Ishikawa (cell line): ENCODE results near the gene IRAK4.

ENCODE experiments used
- CEBPB ChIP-seq: IDR thresholded peaks from 2 replicates; pipeline ENCODE4 v1.6.1; 2012
- CREB1 ChIP-seq: IDR thresholded peaks from 2 replicates; pipeline ENCODE4 v1.6.1; 2012; ENCODE audit warnings: low read depth
- EGR1 ChIP-seq: IDR thresholded peaks from 2 replicates; pipeline ENCODE4 v1.6.1; 2012
- EP300 ChIP-seq: IDR thresholded peaks from 2 replicates; pipeline ENCODE4 v1.6.1; 2012; ENCODE audit warnings: borderline replicate concordance
- FOXM1 ChIP-seq: IDR thresholded peaks from 2 replicates; pipeline ENCODE4 v1.6.1; 2012; ENCODE audit warnings: low read depth, borderline replicate concordance
- NFIC ChIP-seq: IDR thresholded peaks from 2 replicates; pipeline ENCODE4 v1.6.1; 2012
- RAD21 ChIP-seq: IDR thresholded peaks from 2 replicates; pipeline ENCODE4 v1.6.1; 2012; ENCODE audit warnings: low read depth
- TAF1 ChIP-seq: IDR thresholded peaks from 2 replicates; pipeline ENCODE4 v1.6.1; 2012; ENCODE audit warnings: low read depth, mild to moderate bottlenecking
- TCF12 ChIP-seq: IDR thresholded peaks from 2 replicates; pipeline ENCODE4 v1.6.1; 2012; ENCODE audit warnings: low read depth
- TEAD4 ChIP-seq: IDR thresholded peaks from 2 replicates; pipeline ENCODE4 v1.6.1; 2012
- YY1 ChIP-seq: IDR thresholded peaks from 2 replicates; pipeline ENCODE4 v1.6.1; 2012; ENCODE audit warnings: low read depth
- ZBTB7A ChIP-seq: IDR thresholded peaks from 2 replicates; pipeline ENCODE4 v1.6.1; 2012; ENCODE audit warnings: low read depth
- TF ChIP-seq, protein P1 (sequence below): IDR thresholded peaks from 2 replicates; pipeline ENCODE4 v1.6.1; 2012; ENCODE audit warnings: low read depth, mild to moderate bottlenecking
- TF ChIP-seq, protein P2 (sequence below): IDR thresholded peaks from 2 replicates; pipeline ENCODE4 v1.6.1; 2012
- TF ChIP-seq, protein P3 (sequence below): IDR thresholded peaks from 2 replicates; pipeline ENCODE4 v1.6.1; 2012

Gene IRAK4

DNA sequence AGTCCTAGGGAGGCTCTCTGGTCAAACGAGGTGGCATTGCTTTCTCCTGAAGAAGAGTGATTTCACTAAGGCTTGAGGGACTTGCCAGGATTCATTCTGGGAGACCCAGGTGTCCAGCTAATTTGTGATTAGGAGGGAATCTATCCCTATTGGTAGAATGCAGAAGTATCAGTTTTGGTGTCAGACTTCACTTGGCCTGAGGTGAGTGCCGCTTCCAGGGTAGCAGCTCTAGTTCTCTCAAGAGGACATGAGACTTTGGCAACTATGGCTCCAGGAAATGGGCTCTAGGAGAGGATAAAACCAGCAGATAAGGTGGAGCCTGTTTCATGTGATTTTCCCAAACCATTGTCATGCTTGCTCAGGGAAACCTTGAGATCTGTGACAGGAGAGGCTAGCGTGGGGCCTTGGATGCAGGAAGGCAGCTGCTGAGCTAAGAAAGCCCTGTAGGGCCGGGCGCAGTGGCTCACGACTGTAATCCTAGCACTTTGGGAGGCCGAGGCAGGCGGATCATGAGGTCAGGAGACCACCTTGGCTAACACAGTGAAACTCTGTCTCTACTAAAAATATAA is 65.5 kb downstream of the IRAK4 start:
- TF ChIP-seq TCF12: no peak
- TF ChIP-seq, protein P1, sequence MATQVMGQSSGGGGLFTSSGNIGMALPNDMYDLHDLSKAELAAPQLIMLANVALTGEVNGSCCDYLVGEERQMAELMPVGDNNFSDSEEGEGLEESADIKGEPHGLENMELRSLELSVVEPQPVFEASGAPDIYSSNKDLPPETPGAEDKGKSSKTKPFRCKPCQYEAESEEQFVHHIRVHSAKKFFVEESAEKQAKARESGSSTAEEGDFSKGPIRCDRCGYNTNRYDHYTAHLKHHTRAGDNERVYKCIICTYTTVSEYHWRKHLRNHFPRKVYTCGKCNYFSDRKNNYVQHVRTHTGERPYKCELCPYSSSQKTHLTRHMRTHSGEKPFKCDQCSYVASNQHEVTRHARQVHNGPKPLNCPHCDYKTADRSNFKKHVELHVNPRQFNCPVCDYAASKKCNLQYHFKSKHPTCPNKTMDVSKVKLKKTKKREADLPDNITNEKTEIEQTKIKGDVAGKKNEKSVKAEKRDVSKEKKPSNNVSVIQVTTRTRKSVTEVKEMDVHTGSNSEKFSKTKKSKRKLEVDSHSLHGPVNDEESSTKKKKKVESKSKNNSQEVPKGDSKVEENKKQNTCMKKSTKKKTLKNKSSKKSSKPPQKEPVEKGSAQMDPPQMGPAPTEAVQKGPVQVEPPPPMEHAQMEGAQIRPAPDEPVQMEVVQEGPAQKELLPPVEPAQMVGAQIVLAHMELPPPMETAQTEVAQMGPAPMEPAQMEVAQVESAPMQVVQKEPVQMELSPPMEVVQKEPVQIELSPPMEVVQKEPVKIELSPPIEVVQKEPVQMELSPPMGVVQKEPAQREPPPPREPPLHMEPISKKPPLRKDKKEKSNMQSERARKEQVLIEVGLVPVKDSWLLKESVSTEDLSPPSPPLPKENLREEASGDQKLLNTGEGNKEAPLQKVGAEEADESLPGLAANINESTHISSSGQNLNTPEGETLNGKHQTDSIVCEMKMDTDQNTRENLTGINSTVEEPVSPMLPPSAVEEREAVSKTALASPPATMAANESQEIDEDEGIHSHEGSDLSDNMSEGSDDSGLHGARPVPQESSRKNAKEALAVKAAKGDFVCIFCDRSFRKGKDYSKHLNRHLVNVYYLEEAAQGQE: no peak
- TF ChIP-seq NFIC: no peak
- no peak for TF ChIP-seq FOXM1
- no peak for TF ChIP-seq ZBTB7A
- TF ChIP-seq EP300: no peak
- TF ChIP-seq YY1: no peak
- TF ChIP-seq, protein P2, sequence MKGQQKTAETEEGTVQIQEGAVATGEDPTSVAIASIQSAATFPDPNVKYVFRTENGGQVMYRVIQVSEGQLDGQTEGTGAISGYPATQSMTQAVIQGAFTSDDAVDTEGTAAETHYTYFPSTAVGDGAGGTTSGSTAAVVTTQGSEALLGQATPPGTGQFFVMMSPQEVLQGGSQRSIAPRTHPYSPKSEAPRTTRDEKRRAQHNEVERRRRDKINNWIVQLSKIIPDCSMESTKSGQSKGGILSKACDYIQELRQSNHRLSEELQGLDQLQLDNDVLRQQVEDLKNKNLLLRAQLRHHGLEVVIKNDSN: no peak
- TF ChIP-seq CEBPB: no peak
- TF ChIP-seq, protein P3, sequence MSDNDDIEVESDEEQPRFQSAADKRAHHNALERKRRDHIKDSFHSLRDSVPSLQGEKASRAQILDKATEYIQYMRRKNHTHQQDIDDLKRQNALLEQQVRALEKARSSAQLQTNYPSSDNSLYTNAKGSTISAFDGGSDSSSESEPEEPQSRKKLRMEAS: no peak
- no peak for TF ChIP-seq EGR1
- no peak for TF ChIP-seq TAF1
- no peak for TF ChIP-seq RAD21
- TF ChIP-seq CREB1: no peak
- no peak for TF ChIP-seq TEAD4

DNA sequence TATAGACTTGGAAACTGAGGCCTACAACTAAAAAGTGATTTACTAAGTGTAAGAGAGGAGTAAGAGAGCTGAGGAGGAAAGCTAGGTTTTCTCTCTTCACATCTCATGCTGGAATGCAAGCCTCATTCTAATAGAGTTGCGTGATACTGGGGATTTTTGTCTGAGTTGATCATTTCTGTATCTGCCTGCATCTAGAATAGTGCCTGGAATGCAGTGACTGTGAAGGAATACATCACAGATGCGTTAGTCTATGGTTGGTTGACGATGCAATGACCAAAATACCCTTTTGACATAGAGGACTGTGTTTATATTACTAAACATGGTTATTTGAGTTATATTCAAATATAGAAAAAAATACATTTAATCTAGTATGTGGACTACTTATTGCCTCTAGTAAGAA is 67.9 kb downstream of the IRAK4 start:
- no peak for TF ChIP-seq FOXM1
- no peak for TF ChIP-seq NFIC
- TF ChIP-seq RAD21: no peak
- no peak for TF ChIP-seq EGR1
- no peak for TF ChIP-seq TCF12
- no peak for TF ChIP-seq EP300
- TF ChIP-seq TAF1: no peak
- TF ChIP-seq, protein P2: no peak
- no peak for TF ChIP-seq CEBPB
- TF ChIP-seq TEAD4: no peak

DNA sequence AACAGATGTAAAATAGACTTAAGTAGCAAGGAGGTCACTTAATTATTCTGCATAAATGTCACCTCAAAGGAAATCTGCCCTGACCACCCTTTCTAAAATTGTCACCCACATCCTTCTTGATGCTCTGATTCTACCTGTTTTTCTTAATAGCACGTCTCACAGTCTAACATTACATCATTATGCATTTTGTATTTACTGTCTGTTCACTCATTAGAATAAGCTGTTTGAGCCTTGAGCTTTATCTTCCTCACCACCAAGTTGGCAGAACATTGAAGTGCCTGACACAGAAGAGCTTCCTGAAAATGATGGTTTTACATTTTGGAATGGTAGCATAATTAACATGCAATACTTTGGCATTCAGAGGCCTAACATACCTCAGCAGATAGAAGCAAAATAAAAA is 68.3 kb downstream of the IRAK4 start:
- TF ChIP-seq TEAD4 (no peak), CEBPB (no peak), EGR1 (no peak), YY1 (no peak), EP300 (no peak), TAF1 (no peak), CREB1 (no peak)
- TF ChIP-seq, protein P1: no peak

DNA sequence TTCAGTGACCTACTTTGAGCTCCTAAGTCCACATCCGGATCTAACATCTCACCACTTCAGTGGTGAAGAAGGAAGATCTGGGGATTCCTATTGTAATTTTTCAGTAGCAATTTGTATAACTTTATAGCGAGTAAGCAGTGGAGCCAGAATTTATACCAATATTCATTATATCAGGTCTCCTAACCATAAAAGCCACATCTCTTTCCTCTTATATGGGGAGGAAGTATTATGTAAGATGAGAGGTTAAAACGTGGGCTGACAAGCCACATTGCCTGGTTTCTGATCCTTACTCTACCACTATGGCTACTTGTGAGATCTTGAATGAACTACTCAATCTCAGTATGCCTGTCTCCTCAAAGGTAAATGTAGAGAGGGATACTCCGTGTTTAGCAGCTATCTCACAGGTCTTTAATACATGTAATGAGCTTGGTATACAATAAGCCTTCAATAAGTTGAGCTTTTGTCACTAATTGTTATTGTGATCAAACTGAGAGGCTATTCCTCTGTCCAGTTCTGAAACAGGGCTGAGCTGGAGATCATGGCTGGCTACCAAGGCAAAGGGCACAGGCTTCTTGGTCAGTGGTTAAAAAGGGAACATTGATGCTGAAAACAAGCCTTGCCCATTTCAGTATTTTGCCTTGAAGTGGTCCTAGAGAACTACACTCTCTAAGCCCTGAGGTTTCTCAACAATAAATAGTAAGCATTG is 73.9 kb downstream of the IRAK4 start:
- TF ChIP-seq, protein P1: peak; percentile 64
- no peak for TF ChIP-seq TCF12

DNA sequence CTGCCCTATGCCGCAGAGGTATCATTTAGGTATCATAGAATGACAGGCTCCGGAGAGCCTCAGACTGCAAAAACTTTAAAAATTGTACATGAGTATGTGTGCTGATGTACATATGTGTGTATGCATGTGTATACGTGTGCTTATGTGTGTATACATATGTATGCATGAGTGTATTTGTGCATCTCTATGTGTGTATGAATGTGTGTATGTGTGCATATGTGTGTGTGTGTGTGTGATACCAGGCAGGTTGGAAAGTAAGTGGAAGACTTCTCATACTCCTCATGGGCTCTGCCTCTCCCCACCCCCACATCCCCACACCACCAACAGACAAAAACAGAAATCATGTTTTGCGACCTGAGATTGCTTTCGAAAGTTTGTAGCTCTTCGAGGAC is 76.5 kb downstream of the IRAK4 start:
- no peak for TF ChIP-seq FOXM1
- TF ChIP-seq EGR1: no peak
- TF ChIP-seq NFIC: no peak
- no peak for TF ChIP-seq EP300
- TF ChIP-seq CREB1: no peak
- TF ChIP-seq YY1: no peak
- no peak for TF ChIP-seq CEBPB
- TF ChIP-seq, protein P2: no peak
- TF ChIP-seq, protein P1: no peak
- TF ChIP-seq TAF1: no peak
- TF ChIP-seq ZBTB7A: no peak
- no peak for TF ChIP-seq TCF12
- TF ChIP-seq, protein P3: no peak
